ENCODE measurements around the gene LYL1.

The LYL1 gene

GRCh38 chr19:13092606-13093235 lies 9.9 kb downstream of the LYL1 start:
- DNase-seq (ENCODE audit: low spot score) = no peak

DNA sequence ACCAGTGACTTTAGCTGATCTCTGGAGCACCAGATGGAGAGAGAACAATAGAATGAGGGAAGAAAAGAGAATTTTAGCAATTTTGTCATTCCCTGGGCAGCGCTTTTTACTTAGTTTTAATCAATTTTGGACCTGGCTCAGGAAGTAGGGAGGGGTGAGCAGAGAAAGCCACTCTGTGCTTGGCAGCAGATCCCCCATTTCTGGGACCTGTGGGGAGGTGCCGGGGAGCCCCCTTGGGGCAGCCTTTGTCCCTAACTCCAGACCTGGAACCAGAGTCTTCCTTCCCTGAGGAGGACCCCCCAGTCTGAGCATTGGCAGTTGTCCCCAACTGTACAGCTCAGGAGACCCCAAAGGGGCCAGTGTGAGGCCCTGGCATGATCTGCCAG lies 10.5 kb downstream of the LYL1 start:
- DNase-seq (ENCODE audit: low spot score) = no peak

DNA sequence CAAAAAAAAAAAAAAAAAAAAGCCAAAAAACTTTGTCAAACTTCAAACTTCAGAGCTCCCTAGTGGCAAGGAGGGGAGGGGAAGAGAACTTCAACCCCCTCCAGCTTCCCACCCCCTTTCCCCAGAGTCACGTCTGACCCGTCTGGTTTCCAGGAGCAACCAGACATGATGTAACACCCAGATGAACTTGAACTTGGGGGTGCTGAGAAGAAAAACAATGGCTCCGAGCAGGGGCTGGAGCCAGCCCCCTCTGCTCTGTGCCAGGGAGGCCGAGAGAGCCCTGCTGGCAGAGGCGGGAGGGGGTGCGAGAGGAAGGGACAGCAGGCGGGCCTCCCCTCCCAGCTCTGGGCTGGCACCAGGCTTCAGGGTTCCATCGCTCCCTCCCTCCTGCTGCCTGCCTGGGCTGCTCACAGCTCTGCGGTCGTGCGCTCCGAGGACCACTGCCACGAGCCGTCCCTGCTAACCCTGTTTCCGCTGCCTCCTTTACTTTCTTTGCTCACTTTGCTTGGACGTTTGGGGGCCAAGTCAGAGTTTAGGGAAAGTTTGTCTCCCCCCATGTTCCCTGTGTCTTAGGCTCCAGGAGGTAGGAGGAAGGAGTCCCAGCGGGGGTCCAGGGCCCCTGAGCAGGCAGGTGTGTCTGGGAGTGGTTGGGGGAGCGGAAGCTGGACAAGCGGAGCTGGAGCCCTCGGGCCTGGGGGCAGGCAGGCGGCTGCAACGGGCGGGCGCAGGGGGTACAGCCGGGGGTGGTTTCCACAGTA lies 11.1 kb downstream of the LYL1 start:
- DNase-seq (ENCODE audit: low spot score) = peak; percentile 89

DNA sequence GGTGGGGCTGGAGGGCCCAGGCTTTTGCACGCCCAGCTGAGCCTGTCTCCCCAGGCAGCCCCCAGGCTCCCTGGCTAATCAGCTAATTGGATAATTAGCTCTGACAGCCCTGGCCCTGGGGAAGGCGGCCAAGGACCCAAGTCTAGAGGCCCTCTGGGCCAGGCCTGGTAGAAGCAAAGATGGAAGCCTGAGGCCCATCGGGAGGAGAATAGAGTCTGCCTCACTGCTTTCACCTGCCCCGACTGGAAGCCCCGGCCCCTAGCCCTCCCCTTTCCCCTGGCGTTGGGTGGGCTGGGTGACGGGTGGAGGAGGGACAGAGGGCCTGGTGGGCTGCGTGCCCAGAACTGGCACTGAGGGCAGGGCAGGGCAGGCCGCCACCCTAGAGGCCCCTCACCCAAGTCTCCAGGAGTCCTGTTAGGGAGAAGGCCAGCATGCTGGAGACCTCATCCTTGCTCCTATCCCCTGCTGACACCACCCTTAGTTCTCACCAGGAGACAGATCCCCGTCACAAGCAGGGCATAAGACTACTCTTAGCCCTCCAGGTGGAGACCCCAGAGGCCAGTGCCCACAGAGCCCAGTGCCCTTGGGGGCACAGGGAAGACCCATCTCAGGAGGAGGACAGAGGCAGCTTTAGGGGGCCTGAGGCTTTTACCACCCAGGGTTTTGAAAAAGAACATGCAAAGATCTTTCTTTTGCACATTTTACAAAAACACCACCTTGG lies 12.0 kb downstream of the LYL1 start:
- DNase-seq (ENCODE audit: low spot score) = no peak

DNA sequence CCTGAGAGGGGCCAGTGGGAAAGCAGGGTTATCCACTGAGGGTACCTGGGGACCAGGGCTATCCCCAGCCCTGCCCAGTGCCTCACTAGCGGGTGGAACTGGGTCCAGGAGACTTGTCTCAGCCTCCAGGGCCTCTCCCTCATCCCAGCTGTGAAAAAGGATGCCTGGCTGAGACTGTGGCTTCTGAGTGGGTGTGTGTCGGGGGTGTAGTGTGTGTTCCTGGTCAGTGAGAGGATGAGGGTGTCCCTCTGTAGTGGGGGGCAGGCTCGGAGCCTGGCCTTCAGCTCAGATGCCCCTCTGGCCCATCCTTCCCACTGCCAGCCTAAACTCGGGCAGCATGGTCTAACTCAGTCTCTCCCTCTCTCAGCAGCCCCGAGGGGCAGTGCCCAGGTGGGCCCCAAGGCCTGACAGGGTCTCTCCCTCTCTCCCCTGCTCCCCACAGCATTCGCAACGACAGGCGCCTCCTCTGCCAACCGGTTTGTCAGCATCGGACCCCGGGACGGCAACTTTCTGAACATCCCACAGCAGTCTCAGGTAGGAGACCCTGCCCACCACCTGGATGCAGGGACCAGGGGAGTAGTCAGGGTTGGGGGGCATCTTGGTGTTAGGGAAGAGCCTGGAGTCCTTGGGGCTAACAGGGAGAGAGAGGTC lies 12.7 kb downstream of the LYL1 start:
- no peak for DNase-seq (ENCODE audit: low spot score)

- no peak for DNase-seq (ENCODE audit: low spot score)
Measured at GRCh38 chr19:13089139-13089856, 13.4 kb downstream of the LYL1 start.

GRCh38 chr19:13087795-13088537 lies 14.7 kb downstream of the LYL1 start:
- no peak for DNase-seq (ENCODE audit: low spot score)

- no peak for DNase-seq (ENCODE audit: low spot score)
Measured at GRCh38 chr19:13087295-13087694, 15.4 kb downstream of the LYL1 start.

- no peak for DNase-seq (ENCODE audit: low spot score)
Measured at GRCh38 chr19:13086341-13086740, 16.3 kb downstream of the LYL1 start.

- DNase-seq (ENCODE audit: low spot score) = no peak
Measured at GRCh38 chr19:13085666-13086065, 17.0 kb downstream of the LYL1 start.

DNA sequence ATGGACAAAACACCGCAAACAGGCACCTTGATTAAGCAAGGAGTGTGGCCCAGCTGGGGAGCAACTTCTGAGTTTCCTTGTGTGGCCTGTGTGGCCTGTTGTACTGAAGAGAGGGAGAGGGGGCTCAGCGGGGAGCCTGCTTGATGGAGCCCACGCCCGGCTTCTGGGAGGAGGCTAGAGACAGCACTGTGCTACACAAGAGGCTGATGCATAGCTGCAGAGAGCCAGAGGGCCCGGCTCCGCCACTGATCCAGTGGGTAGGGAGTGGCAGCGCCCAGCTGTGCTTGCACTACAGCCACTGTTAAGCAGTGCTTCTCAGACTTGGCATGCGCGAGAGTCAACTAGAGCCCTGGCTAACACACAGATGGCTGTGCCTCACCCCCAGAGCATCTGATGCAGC lies 19.0 kb downstream of the LYL1 start:
- DNase-seq (ENCODE audit: low spot score) = peak; percentile 74

GRCh38 chr19:13083008-13083404 lies 19.7 kb downstream of the LYL1 start:
- no peak for DNase-seq (ENCODE audit: low spot score)

DNA sequence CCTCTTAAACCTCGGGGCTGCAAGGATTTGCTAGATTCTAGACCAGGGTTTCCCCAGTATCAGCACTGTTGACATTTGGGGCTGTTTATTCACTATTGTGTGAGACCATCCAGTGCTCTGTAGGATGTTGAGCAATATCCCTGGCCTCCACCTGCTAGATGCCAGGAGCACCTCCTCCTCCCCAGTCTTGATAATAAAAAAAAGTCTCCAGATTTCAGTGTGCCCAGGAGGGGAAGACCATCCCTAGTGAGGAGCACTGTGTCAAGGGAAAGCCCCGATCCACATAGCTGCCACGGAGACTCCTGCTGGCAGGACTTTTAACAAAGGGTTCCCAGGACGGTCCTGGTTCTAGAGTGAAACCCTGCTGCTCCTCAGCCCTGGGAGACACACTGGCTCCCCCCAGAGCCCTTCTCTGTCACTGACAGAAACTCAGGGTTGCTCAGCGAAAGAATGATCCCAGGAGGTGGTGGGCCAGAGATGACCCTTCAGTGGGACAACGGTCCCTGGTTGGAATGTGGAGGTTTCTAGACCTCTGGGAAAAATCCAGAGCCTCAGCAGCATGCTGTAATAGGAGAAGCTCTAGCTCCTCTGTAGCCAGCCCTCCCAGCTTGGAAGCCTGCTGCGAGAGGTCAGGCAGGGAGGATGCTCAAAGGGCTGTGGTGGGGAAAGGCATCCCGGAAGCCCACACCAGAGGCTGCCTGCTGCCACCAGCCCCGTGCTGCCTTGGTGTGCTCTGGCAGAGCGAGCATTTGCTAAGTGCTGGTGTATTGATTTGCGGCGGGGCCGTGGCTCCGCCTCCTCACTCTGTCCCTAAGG lies 20.3 kb downstream of the LYL1 start:
- peak; percentile 69 for DNase-seq (ENCODE audit: low spot score)

DNA sequence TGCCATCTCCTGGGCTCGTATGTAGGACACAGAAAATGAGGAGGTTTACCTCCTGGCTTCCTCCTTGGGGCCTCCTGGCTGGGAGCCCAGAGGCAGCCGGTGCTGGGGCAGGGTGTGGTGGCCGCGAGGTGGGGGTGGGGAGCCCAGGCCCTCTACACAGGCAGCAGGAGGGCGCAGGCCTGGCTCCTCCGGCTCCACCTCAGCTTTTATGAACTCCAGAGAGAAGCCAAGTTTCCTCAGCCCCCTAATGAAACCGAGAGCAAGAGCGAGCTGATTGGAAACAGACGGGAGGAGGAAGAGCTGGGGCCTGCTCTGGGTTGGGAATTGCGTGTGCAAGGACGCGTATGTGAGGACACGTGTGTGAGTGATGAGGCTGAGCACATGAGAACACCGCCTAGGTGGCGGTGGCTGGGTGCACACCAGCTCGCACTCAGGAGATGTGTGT lies 23.1 kb downstream of the LYL1 start:
- no peak for DNase-seq (ENCODE audit: low spot score)

- DNase-seq (ENCODE audit: low spot score) = no peak
Measured at GRCh38 chr19:13078897-13079541, 23.6 kb downstream of the LYL1 start.

DNA sequence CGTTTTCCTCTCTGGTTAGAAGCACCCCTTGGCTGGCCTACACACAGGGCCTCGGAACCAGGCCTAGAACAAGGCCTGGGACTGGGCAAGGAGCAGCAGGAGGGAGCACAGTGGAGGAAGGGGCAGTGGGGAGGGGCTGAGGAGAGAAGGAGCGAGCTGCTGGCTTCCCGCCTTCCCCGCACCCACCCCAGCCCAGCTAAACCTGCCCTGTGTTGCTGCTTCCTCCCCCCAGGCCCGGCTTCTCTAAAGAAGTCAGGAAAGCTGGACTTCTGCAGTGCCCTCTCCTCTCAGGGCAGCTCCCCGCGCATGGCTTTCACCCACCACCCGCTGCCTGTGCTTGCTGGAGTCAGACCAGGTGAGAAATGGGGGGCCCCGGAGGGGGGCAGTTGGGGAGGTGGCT lies 24.3 kb downstream of the LYL1 start:
- no peak for DNase-seq (ENCODE audit: low spot score)

GRCh38 chr19:13077240-13077639 lies 25.4 kb downstream of the LYL1 start:
- peak; percentile 85 for DNase-seq (ENCODE audit: low spot score)

DNA sequence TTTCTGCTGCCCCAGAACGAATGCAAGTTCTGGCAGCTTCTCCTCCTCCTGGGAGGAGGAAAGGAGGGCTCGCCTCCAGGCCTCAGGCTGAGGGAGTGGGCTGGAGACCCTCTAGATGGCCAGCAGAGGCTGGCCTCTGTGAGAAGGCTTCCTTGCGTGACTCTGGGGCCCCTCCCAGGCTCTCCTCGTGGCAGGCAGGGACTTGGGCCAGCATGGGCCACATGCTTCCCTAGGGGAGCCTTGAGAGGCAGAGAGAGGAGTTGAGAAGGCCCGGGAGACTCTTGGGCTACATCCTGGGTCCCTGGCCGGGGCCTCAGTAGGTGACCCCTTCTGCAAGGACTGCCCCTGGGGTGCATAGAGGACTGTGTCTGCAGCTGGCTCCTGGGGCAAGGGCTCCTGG lies 25.9 kb downstream of the LYL1 start:
- no peak for DNase-seq (ENCODE audit: low spot score)

GRCh38 chr19:13076320-13076719 lies 26.3 kb downstream of the LYL1 start:
- DNase-seq (ENCODE audit: low spot score) = no peak

GRCh38 chr19:13074378-13074777 lies 28.3 kb downstream of the LYL1 start:
- DNase-seq (ENCODE audit: low spot score) = no peak
